SK-MEL-5 (cell line): Measurements from ENCODE around the gene CYP4F22. TPM values are rescaled to one million over a fixed set of nuclear protein-coding genes. Genes with fewer than 3 reads are reported as not detected.
"Not testable (repeated sequence)": the region's sequence is repeated elsewhere in the genome, so short reads cannot be mapped to it uniquely, and the experiment has no call there.

ENCODE experiments used
- DNase-seq: peaks from one replicate; pipeline ENCODE4 v3.0.0-alpha.2; 2016; ENCODE audit warnings: low read depth, low spot score
- in situ Hi-C: cut with HindIII; loops from 2 replicates; pipeline ENCODE4 v1.10.0; 2016; ENCODE audit warnings: low sequenced_read_pairs, high pct_unique_total_duplicates, low pct_unique_long_range_greater_than_20kb
- total RNA-seq: library from RNA; depleted of rRNA; stranded (reverse); fragments of >200 nt; shearing (Covaris generic); gene quantifications from 2 replicates; pipeline ENCODE4 v1.2.3, GENCODE V29; 2014

Gene CYP4F22
- total RNA-seq, 1 experiment from 2014 or later, result not detected

DNA sequence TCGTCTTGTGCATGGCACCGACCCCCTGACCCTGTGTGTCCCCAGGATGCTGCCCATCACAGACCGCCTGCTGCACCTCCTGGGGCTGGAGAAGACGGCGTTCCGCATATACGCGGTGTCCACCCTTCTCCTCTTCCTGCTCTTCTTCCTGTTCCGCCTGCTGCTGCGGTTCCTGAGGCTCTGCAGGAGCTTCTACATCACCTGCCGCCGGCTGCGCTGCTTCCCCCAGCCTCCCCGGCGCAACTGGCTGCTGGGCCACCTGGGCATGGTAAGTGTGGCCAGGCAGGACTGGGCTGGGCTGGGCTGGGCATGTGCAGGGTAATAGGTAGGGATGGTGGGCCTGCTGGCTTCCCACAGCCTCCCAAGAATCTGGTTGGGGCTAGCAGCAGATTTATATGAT is 17.0 kb downstream of the CYP4F22 start:
- in situ Hi-C loops, result no loop called here

DNA sequence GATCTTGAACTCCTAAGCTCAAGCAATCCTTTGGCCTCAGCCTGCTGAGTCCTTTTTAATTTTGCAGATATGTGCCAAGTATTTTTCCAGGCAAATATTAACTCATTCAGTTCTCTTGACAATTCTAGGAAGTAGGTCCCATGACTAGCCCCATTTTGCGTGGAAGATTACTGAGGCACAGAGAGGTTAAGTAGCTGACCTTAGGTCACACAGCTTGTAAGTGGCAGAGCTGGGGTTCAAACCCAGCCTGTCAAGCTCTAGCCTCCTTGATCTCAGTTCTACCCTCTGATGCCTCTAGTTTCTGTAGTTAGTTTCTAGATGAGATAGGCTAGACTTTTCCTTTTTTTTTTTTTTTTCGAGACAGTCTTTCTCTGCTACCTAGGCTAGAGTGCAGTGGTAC is 18.1 kb downstream of the CYP4F22 start:
- in situ Hi-C loops, result no loop called here
- no peak for DNase-seq

More for the DNA sequence above, 17.0 kb downstream of the CYP4F22 start:
- DNase-seq, result no peak

DNA sequence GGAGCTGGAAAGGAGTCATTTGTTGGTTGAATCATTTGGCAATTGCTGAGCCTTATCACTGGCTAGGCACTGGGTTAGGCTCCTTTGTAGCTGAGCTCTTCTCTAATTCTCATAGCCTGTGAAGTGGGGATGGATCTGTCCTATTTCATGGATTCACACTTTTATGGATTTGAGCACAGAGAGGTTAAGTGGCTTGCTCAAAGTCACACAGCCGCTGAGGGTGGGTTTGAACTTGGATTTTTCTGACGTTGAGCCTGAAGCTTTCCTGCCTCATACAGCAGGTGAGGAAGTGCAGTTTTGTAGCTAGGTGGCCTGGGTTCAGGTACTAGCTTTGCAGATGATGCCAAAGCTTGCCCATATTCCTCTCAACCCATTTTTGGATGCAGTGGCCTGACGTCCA is 19.4 kb downstream of the CYP4F22 start:
- in situ Hi-C loops, result no loop called here
- no peak for DNase-seq

GRCh38 chr19:15529774-15530372 is 21.5 kb downstream of the CYP4F22 start:
- in situ Hi-C loops, result no loop called here
- DNase-seq, result no peak

DNA sequence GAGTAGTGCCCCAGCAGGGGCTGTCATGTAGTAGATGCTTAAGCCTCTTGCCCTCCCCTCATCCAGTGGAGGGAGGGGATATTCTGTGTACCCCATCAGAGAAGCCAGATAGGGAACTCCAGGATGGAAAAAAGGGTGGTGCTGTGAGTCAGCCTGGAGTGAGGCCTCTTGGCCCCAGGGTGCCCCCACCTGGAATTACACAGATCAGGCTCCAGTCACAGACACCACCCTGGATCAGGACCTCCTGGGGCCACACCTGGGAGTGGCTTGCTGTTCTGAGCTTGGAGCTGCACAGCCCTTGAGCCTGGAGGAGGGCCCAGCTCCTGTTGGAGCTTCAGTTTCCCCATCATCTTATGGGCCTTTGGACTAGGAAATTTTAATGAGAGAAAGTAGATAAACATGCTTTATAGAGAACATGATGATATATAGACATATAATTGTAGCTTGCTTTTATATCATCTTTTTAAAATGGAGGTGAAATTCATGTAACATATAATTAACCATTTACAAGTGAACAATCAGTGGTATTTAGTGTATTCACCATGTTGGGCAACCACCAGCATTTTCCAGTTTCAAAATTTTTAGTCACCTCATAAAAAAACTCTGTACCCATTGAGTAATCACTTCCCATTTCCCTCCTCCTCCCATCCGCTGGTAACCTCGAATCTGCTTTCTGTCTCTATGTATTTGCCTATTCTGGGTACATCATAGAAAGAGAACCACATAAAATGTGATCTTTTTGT is 24.6 kb downstream of the CYP4F22 start:
- in situ Hi-C loops, result no loop called here
- no peak for DNase-seq

DNA sequence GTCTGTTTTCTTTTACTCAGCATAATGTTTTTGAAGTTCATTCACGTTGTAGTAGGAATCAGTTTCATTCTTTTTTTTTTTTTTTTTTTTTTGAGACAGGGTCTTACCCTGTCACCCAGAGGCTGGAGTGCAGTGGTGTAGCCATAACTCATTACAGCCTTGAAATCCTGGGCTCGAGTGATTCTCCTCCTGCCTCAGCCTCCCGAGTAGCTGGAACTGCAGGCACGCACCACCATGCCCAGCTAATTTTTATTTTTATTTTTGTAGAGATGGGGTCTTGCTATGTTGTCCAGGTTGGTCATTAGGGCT is 25.2 kb downstream of the CYP4F22 start:
- DNase-seq, in situ Hi-C loops: not testable (repeated sequence)

GRCh38 chr19:15534957-15535864 is 26.9 kb downstream of the CYP4F22 start:
- in situ Hi-C loops, result no loop called here
- no peak for DNase-seq

- no peak for DNase-seq
- in situ Hi-C loops, result no loop called here
These were observed 28.0 kb downstream of the CYP4F22 start for GRCh38 chr19:15536350-15536749.

- DNase-seq, result no peak
- in situ Hi-C loops, result no loop called here
These were observed 30.4 kb downstream of the CYP4F22 start for GRCh38 chr19:15538774-15539173.

DNA sequence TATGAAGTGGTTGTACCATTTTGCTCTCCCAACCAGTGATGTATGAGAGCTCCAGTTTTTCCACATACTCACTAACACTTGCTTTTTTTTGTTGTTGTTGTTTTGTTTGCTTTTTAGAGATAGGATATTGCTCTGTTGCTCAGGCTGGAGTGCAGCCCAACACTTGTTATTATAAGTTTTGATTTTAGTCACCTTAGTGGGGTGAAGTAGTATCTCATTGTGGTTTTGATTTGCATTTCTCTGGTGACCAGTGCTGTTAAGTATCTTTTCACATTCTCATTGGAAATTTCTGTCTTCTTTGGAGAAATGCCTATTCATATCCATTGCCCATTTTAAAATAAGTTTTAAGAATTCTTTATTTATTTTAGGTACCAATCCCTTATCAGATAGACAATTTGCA is 31.3 kb downstream of the CYP4F22 start:
- in situ Hi-C loops, result no loop called here

DNA sequence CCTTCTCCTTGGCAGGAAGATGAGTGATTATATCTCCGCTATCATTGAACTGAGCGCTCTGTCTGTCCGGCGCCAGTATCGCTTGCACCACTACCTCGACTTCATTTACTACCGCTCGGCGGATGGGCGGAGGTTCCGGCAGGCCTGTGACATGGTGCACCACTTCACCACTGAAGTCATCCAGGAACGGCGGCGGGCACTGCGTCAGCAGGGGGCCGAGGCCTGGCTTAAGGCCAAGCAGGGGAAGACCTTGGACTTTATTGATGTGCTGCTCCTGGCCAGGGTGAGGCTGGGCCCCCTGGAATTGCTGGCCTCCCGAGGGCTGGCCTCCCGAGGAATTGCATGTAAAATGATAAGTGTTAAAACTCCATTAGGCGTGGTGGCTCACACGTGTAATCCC is 32.1 kb downstream of the CYP4F22 start:
- no peak for DNase-seq
- in situ Hi-C loops, result no loop called here

More for the DNA sequence above, 31.3 kb downstream of the CYP4F22 start:
- no peak for DNase-seq

DNA sequence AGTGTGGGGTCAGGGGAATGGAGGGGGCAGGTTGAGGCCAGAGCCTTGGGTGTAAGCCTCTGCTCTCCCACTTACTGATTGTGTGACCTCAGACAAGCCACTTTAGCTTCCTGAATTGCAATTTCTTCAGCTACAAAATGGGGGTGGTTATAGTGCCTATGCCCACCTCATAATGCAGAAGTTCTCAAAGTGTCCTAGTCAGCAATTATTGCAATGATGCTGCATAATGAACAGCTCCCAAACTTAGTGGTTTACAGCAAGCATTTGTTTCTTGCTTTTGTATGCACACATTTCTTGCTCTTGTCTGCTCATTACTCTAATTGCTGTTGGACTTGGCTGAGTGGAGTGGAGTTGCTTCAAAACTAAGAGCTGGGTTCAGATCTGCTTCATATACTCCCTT is 36.0 kb downstream of the CYP4F22 start:
- DNase-seq, result no peak
- in situ Hi-C loops, result no loop called here

DNA sequence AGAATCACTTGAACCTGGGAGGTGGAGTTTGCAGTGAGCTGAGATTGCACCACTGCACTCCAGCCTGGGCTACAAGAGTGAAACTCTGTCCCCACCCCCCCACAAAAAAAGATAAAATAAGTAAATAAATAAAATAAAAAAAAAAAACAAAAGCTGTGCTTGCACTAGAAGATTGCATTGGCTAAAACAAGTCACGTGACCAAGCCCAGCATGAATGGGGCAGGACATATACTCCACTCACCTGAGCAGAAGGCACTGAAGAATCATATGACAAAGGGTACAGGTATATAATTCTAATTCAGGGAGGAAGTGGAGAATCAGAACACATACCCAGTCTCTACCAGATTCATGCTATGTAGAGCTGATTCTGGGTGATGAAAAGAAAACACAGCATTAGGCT is 36.6 kb downstream of the CYP4F22 start:
- DNase-seq, result no peak
- in situ Hi-C loops, result no loop called here

- DNase-seq, result no peak
- in situ Hi-C loops, result no loop called here
These were observed 40.3 kb downstream of the CYP4F22 start for GRCh38 chr19:15548648-15549047.

GRCh38 chr19:15549581-15549980 is 41.3 kb downstream of the CYP4F22 start:
- DNase-seq, result no peak
- in situ Hi-C loops, result no loop called here

- DNase-seq, result no peak
- in situ Hi-C loops, result no loop called here
These were observed 41.9 kb downstream of the CYP4F22 start for GRCh38 chr19:15550273-15550672.

DNA sequence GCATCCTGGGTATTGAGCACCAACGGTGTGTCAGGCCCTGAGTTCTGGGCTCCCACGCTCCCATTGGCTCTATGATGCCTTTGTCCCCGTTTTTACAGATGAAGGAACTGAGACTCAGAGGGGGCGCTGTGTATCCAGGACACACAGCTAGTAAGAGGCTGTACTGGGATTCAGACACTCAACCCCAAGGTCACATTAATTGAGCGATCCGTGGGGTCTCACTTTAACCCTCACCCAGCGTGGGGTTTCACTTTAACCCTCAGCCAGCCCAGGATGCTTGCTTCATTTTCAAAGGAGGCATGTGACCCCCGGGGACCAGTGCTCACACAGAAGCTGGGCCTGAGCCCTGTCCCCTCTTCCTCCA is 42.6 kb downstream of the CYP4F22 start:
- peak; percentile 19 for DNase-seq
- in situ Hi-C loops, result no loop called here

DNA sequence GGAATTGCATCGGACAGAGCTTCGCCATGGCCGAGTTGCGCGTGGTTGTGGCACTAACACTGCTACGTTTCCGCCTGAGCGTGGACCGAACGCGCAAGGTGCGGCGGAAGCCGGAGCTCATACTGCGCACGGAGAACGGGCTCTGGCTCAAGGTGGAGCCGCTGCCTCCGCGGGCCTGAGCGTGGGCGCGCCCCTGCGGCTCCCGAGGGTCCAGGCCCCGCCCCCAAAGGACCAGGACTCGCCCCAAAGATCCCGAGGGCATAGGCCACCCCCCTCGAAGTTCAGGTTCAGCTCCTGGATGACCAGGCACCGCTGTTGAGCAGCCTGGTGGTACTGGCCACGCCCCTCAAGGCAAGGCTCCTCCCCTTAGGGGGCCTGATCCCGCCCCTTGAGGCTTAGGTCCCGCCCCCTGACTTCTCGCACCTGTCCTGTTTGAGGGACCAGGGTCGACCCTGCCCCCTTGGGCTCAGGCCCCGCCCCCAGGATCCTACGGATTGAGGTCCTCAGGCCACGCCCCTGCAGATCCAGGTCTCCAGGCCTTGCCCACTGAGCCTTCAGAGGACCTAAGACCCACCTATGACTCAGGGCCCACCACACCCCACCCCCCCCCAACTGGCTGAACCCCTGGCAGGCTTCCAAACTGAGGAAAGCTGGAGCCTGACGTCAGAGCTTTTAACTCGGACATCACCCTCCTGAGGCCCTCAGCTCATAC is 43.1 kb downstream of the CYP4F22 start:
- in situ Hi-C loops, result no loop called here
- DNase-seq, result peak; percentile 46
